DOHH2 (cell line): ENCODE data around the gene BAZ2B.
"Not testable (repeated sequence)": the region's sequence is repeated elsewhere in the genome, so short reads cannot be mapped to it uniquely, and the experiment has no call there.

ENCODE experiments used
- CTCF ChIP-seq: fragments of 200-600 bp; sonication (generic); IDR thresholded peaks from one replicate; pipeline ENCODE4 v1.5.1; 2014; ENCODE audit warnings: antibody characterized with exemption, mild to moderate bottlenecking, low read depth, low read length; ENCODE audit not compliant: poor library complexity, severe bottlenecking
- EZH2phosphoT487 ChIP-seq: fragments of 200-600 bp; sonication (generic); IDR thresholded peaks from 2 replicates; pipeline ENCODE4 v1.6.1; 2017; ENCODE audit warnings: borderline replicate concordance, mild to moderate bottlenecking, antibody characterized with exemption, low read length, moderate library complexity, mixed read lengths

- TF ChIP-seq CTCF, EZH2phosphoT487: not testable (repeated sequence)
Measured at GRCh38 chr2:159402160-159402559, 214.2 kb downstream of the BAZ2B start.
